ENCODE results near the gene EHMT1. TPM values are rescaled to one million over a fixed set of nuclear protein-coding genes. Genes with fewer than 3 reads are reported as not detected.
"Not testable (repeated sequence)": the region's sequence is repeated elsewhere in the genome, so short reads cannot be mapped to it uniquely, and the experiment has no call there.

EHMT1 gene
- total RNA-seq, 1 experiment from 2014 or later, result 63.9 TPM

DNA sequence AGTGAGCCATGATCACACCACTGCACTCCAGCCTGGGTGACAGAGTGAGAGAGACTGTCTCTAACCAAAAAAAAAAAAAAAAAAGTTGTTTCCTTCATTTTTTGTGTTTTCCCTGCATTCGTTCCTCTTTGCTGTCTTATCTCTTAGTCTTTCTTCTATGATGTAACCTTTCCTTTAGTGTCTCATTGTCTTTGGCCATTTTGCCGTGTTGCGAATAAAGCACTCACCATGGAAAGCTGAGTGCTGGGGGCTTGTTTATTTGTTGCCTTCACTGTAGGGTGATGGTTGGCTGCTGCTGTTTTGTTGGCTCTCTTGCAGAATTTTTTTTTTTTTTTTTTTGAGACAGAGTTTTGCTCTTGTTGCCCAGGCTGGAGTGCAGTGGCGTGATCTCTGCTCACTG lies 7.7 kb downstream of the EHMT1 start:
- no peak for DNase-seq (ENCODE audit: low read depth, low spot score)
- TF ChIP-seq POLR2AphosphoS5 (IDR thresholded peaks at IDR 0.05; ENCODE audit: low read depth, low read length), result no peak
- no peak for TF ChIP-seq SIN3A (IDR thresholded peaks at IDR 0.05; ENCODE audit: borderline replicate concordance, insufficient read depth, low read depth, low read length)
- TF ChIP-seq TCF7L2 (IDR thresholded peaks at IDR 0.05; ENCODE audit: low read depth, low read length), result no peak
- TF ChIP-seq, protein P1, sequence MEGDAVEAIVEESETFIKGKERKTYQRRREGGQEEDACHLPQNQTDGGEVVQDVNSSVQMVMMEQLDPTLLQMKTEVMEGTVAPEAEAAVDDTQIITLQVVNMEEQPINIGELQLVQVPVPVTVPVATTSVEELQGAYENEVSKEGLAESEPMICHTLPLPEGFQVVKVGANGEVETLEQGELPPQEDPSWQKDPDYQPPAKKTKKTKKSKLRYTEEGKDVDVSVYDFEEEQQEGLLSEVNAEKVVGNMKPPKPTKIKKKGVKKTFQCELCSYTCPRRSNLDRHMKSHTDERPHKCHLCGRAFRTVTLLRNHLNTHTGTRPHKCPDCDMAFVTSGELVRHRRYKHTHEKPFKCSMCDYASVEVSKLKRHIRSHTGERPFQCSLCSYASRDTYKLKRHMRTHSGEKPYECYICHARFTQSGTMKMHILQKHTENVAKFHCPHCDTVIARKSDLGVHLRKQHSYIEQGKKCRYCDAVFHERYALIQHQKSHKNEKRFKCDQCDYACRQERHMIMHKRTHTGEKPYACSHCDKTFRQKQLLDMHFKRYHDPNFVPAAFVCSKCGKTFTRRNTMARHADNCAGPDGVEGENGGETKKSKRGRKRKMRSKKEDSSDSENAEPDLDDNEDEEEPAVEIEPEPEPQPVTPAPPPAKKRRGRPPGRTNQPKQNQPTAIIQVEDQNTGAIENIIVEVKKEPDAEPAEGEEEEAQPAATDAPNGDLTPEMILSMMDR (IDR thresholded peaks at IDR 0.05), result no peak
- Histone ChIP-seq H3K9me3 (ENCODE audit: control insufficient read depth, insufficient read depth, low read depth, low read length) (no peaks in the 10 kb centered on the region), H3K27ac (ENCODE audit: low read length) (no peak overlapping the region), H3K27me3 (ENCODE audit: control insufficient read depth, insufficient read depth, low read length) (no peaks in the 10 kb centered on the region), H3K36me3 (ENCODE audit: control insufficient read depth, insufficient read depth, low read length) (no peaks in the 10 kb centered on the region), H3K4me1 (ENCODE audit: control insufficient read depth, insufficient read depth, low read length) (0 out of 2 replicates have a peak, but pooled peaks cover under 1% of the 10 kb centered on the region), H3K4me3 (ENCODE audit: low read depth in 2 of 2, low read length in 2 of 2) (no peak overlapping the region)
- POLR2A ChIA-PET, result no interaction called here
- CTCF ChIA-PET, result no interaction called here
- no TSS peak for BruUV-seq (replicated peaks)
- in situ Hi-C loops (cut with HindIII; ENCODE audit: low pct_unique_long_range_greater_than_20kb, low sequenced_read_pairs), result no loop called here
- intact Hi-C loops (cut with micrococcal nuclease; ENCODE audit: unreplicated experiment), result no loop called here
- no peak for ATAC-seq

DNA sequence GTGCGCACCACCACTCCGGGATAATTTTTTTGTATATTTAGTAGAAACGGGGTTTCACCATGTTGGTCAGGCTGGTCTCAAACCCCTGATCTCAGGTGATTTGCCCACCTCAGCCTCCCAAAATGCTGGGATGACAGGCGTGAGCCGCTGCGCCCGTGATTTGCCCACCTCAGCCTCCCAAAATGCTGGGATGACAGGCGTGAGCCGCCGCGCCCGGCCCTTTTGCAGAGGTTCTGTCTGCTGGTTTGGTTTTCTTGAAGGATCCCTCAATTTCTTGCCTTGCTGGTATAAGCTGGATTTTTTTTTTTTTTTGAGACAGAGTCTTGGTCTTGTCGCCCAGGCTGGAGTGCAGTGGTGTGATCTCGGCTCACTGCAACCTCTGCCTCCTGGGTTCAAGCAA lies 8.6 kb downstream of the EHMT1 start:
- H3K27me3 ChIP-seq (ENCODE audit: control insufficient read depth, insufficient read depth, low read length); in situ Hi-C loops (cut with HindIII; ENCODE audit: low pct_unique_long_range_greater_than_20kb, low sequenced_read_pairs); H3K4me3 ChIP-seq (ENCODE audit: low read depth in 2 of 2, low read length in 2 of 2); H3K4me1 ChIP-seq (ENCODE audit: control insufficient read depth, insufficient read depth, low read length); CTCF ChIA-PET; H3K27ac ChIP-seq (ENCODE audit: low read length); DNase-seq (ENCODE audit: low read depth, low spot score); intact Hi-C loops (cut with micrococcal nuclease; ENCODE audit: unreplicated experiment); BruUV-seq (replicated peaks); H3K9me3 ChIP-seq (ENCODE audit: control insufficient read depth, insufficient read depth, low read depth, low read length); H3K36me3 ChIP-seq (ENCODE audit: control insufficient read depth, insufficient read depth, low read length); ATAC-seq: not testable (repeated sequence)
- POLR2A ChIA-PET, result interaction anchor here (0.6 kb wide), 1 partner anchor 1331 kb away, joined by 4 read pairs; no protein-coding TSS in a partner anchor

DNA sequence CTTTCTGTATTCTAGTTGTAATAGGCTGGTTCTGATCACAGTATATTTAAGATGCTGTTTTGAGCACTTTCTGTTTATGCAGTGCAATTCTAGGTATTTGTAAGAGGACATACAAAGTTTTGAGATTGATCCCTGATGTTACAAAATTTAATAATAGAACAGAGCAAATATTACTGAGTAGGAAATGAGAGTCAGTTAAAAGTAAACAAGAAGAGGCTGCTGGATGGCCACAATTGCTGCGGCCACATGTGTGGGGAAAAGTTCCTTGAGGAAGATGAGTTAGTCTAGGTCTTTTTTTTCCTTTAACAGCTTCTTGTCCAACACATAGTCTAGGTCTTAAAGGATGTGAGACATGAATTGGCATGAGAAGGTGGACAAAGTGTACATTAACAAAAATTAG lies 11.3 kb downstream of the EHMT1 start:
- no TSS peak for BruUV-seq (replicated peaks)
- intact Hi-C loops (cut with micrococcal nuclease; ENCODE audit: unreplicated experiment) (no loop called here), in situ Hi-C loops (cut with HindIII; ENCODE audit: low pct_unique_long_range_greater_than_20kb, low sequenced_read_pairs) (no loop called here)
- Histone ChIP-seq H3K36me3 (ENCODE audit: control insufficient read depth, insufficient read depth, low read length) (no peaks in the 10 kb centered on the region), H3K9me3 (ENCODE audit: control insufficient read depth, insufficient read depth, low read depth, low read length) (no peaks in the 10 kb centered on the region), H3K4me1 (ENCODE audit: control insufficient read depth, insufficient read depth, low read length) (peaks cover 3% of the 10 kb centered on the region; the same call in 1 of the 2 replicates), H3K4me3 (ENCODE audit: low read depth in 2 of 2, low read length in 2 of 2) (no peak overlapping the region), H3K27ac (ENCODE audit: low read length) (no peak overlapping the region), H3K27me3 (ENCODE audit: control insufficient read depth, insufficient read depth, low read length) (no peaks in the 10 kb centered on the region)
- TF ChIP-seq POLR2AphosphoS5 (IDR thresholded peaks at IDR 0.05; ENCODE audit: low read depth, low read length) (no peak), SIN3A (IDR thresholded peaks at IDR 0.05; ENCODE audit: borderline replicate concordance, insufficient read depth, low read depth, low read length) (no peak)
- TF ChIP-seq, protein P1 (IDR thresholded peaks at IDR 0.05), result no peak
- TF ChIP-seq, protein P2, sequence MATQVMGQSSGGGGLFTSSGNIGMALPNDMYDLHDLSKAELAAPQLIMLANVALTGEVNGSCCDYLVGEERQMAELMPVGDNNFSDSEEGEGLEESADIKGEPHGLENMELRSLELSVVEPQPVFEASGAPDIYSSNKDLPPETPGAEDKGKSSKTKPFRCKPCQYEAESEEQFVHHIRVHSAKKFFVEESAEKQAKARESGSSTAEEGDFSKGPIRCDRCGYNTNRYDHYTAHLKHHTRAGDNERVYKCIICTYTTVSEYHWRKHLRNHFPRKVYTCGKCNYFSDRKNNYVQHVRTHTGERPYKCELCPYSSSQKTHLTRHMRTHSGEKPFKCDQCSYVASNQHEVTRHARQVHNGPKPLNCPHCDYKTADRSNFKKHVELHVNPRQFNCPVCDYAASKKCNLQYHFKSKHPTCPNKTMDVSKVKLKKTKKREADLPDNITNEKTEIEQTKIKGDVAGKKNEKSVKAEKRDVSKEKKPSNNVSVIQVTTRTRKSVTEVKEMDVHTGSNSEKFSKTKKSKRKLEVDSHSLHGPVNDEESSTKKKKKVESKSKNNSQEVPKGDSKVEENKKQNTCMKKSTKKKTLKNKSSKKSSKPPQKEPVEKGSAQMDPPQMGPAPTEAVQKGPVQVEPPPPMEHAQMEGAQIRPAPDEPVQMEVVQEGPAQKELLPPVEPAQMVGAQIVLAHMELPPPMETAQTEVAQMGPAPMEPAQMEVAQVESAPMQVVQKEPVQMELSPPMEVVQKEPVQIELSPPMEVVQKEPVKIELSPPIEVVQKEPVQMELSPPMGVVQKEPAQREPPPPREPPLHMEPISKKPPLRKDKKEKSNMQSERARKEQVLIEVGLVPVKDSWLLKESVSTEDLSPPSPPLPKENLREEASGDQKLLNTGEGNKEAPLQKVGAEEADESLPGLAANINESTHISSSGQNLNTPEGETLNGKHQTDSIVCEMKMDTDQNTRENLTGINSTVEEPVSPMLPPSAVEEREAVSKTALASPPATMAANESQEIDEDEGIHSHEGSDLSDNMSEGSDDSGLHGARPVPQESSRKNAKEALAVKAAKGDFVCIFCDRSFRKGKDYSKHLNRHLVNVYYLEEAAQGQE (IDR thresholded peaks at IDR 0.05; ENCODE audit: insufficient read depth in 1 of 2, low read depth in 2 of 2, low read length in 1 of 2), result no peak
- CTCF ChIA-PET, result no interaction called here
- DNase-seq (ENCODE audit: low read depth, low spot score), result no peak
- no peak for ATAC-seq
- POLR2A ChIA-PET, result no interaction called here

All from Panc1 (cell line).